RWPE2 (cell line): Measurements from ENCODE around the gene ART5.
"Not testable (repeated sequence)": the region's sequence is repeated elsewhere in the genome, so short reads cannot be mapped to it uniquely, and the experiment has no call there.

ENCODE experiments used
- ATAC-seq: fragments of 200-7000 bp; cut with Tn5 transposase; 3 replicates; pipeline ENCODE4 v1.9.1; 2021; ENCODE audit warnings: low read depth
- DNase-seq: peaks from one replicate; pipeline ENCODE4 v3.0.0-alpha.2; 2020; ENCODE audit warnings: low spot score
- H3K27ac ChIP-seq: fragments of 450-650 bp; 2 replicates; pipeline ENCODE4 v1.5.1; 2017; ENCODE audit warnings: mild to moderate bottlenecking; ENCODE audit not compliant: poor library complexity, severe bottlenecking
- H3K27me3 ChIP-seq: fragments of 250-450 bp; sonication (Bioruptor Pico); 2 replicates; pipeline ENCODE4 v1.5.1; 2021; ENCODE audit warnings: mild to moderate bottlenecking, moderate library complexity; ENCODE audit not compliant: insufficient read depth, poor library complexity, severe bottlenecking
- H3K36me3 ChIP-seq: fragments of 250-450 bp; sonication (Bioruptor Pico); 2 replicates; pipeline ENCODE4 v1.5.1; 2020; ENCODE audit warnings: low read depth, mild to moderate bottlenecking, moderate library complexity
- H3K4me1 ChIP-seq: fragments of 250-450 bp; sonication (Bioruptor Pico); 2 replicates; pipeline ENCODE4 v1.5.1; 2021; ENCODE audit warnings: mild to moderate bottlenecking, moderate library complexity; ENCODE audit not compliant: insufficient read depth, poor library complexity, severe bottlenecking
- H3K4me3 ChIP-seq: fragments of 250-450 bp; sonication (Bioruptor Pico); 2 replicates; pipeline ENCODE4 v1.5.1; 2021; ENCODE audit warnings: mild to moderate bottlenecking, moderate library complexity; ENCODE audit not compliant: severe bottlenecking
- H3K9me3 ChIP-seq: fragments of 250-450 bp; sonication (Bioruptor Pico); 2 replicates; pipeline ENCODE4 v1.5.1; 2021; ENCODE audit warnings: mild to moderate bottlenecking, moderate library complexity; ENCODE audit not compliant: severe bottlenecking
- TF ChIP-seq, protein P1 (sequence below): fragments of 450-650 bp; IDR thresholded peaks from one replicate; pipeline ENCODE4 v1.5.1; 2017; ENCODE audit warnings: mild to moderate bottlenecking, moderate library complexity; ENCODE audit not compliant: poor library complexity, severe bottlenecking

ART5 gene

GRCh38 chr11:3659595-3660515, 18.1 kb upstream of the ART5 start:
- H3K27me3 ChIP-seq: no peaks in the 10 kb centered on the region
- no peaks in the 10 kb centered on the region for H3K4me1 ChIP-seq
- TF ChIP-seq, protein P1, sequence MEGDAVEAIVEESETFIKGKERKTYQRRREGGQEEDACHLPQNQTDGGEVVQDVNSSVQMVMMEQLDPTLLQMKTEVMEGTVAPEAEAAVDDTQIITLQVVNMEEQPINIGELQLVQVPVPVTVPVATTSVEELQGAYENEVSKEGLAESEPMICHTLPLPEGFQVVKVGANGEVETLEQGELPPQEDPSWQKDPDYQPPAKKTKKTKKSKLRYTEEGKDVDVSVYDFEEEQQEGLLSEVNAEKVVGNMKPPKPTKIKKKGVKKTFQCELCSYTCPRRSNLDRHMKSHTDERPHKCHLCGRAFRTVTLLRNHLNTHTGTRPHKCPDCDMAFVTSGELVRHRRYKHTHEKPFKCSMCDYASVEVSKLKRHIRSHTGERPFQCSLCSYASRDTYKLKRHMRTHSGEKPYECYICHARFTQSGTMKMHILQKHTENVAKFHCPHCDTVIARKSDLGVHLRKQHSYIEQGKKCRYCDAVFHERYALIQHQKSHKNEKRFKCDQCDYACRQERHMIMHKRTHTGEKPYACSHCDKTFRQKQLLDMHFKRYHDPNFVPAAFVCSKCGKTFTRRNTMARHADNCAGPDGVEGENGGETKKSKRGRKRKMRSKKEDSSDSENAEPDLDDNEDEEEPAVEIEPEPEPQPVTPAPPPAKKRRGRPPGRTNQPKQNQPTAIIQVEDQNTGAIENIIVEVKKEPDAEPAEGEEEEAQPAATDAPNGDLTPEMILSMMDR: no peak
- no peak for DNase-seq
- no peaks in the 10 kb centered on the region for H3K9me3 ChIP-seq
- no peak for ATAC-seq
- H3K4me3 ChIP-seq: no peak overlapping the region
- H3K36me3 ChIP-seq: no peaks in the 10 kb centered on the region
- no peak overlapping the region for H3K27ac ChIP-seq

- ATAC-seq: no peak
- Histone ChIP-seq H3K4me1 (no peaks in the 10 kb centered on the region), H3K36me3 (no peaks in the 10 kb centered on the region), H3K27ac (no peak overlapping the region), H3K4me3 (no peak overlapping the region), H3K27me3 (no peaks in the 10 kb centered on the region), H3K9me3 (no peaks in the 10 kb centered on the region)
- TF ChIP-seq, protein P1: no peak
- no peak for DNase-seq
Measured at GRCh38 chr11:3658252-3658651, 16.5 kb upstream of the ART5 start.

- not testable (repeated sequence) for H3K27ac ChIP-seq, H3K36me3 ChIP-seq, ATAC-seq, DNase-seq, H3K27me3 ChIP-seq, H3K4me3 ChIP-seq, H3K4me1 ChIP-seq, H3K9me3 ChIP-seq
Measured at GRCh38 chr11:3657331-3657730, 15.5 kb upstream of the ART5 start.

- TF ChIP-seq, protein P1: no peak
- H3K4me3 ChIP-seq: no peak overlapping the region
- no peaks in the 10 kb centered on the region for H3K36me3 ChIP-seq
- DNase-seq (no peak), ATAC-seq (no peak)
- H3K27ac ChIP-seq: no peak overlapping the region
- H3K27me3 ChIP-seq: no peaks in the 10 kb centered on the region
- H3K4me1 ChIP-seq: no peaks in the 10 kb centered on the region
- H3K9me3 ChIP-seq: no peaks in the 10 kb centered on the region
Measured at GRCh38 chr11:3655547-3655946, 13.8 kb upstream of the ART5 start.

DNA sequence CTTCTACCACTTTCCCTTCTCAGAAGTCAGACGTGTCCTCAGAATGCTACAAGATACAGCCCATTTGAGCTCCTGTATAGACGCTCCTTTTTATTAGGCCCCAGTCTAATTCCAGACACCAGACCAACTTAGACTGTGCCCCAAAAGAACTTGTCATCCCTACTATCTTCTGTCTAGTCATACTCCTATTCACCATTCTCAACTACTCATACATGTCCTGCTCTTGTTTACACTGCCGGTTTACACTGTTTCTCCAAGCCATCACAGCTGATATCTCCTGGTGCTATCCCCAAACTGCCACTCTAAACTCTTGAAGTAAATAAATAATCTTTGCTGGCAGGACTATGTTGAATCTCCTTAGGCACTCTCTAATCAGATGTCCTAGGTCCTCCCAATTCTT, 10.7 kb upstream of the ART5 start:
- peaks cover 10% of the 10 kb centered on the region for H3K27me3 ChIP-seq
- not testable (repeated sequence) for ATAC-seq, DNase-seq, H3K36me3 ChIP-seq, H3K4me3 ChIP-seq, H3K27ac ChIP-seq, H3K9me3 ChIP-seq, H3K4me1 ChIP-seq

- H3K36me3 ChIP-seq, H3K9me3 ChIP-seq, H3K27ac ChIP-seq, ATAC-seq, H3K4me1 ChIP-seq, H3K4me3 ChIP-seq, DNase-seq: not testable (repeated sequence)
- H3K27me3 ChIP-seq: peaks cover 10% of the 10 kb centered on the region
Measured at GRCh38 chr11:3649374-3649773, 7.6 kb upstream of the ART5 start.

GRCh38 chr11:3648843-3649242, 7.1 kb upstream of the ART5 start:
- not testable (repeated sequence) for DNase-seq, ATAC-seq, H3K4me1 ChIP-seq

More at GRCh38 chr11:3648843-3649242, 7.1 kb upstream of the ART5 start:
- H3K36me3 ChIP-seq, H3K9me3 ChIP-seq, H3K4me3 ChIP-seq, H3K27ac ChIP-seq: not testable (repeated sequence)
- peaks cover 10% of the 10 kb centered on the region for H3K27me3 ChIP-seq
